Body of pancreas (tissue), 4 donors: ENCODE results near the gene CNIH1.

Source experiments
- CTCF ChIP-seq, 7 experiments: fragments of 450-650 bp in 4 of 7; fragments of 200-600 bp in 3 of 7; sonication (generic) in 3 of 7; IDR thresholded peaks; one replicate each; pipeline ENCODE4 v1.5.1; 2016 to 2019; ENCODE audit warnings: antibody characterized with exemption in 7 of 7
- POLR2A ChIP-seq, 3 donors: fragments of 450-650 bp; IDR thresholded peaks; one replicate each; pipeline ENCODE4 v1.6.1; 2016; ENCODE audit warnings: antibody characterized with exemption in 3 of 3, mild to moderate bottlenecking in 2 of 3

- TF ChIP-seq CTCF (IDR thresholded peaks at IDR 0.05) (peak; percentile 21 to 76 (median 56)), POLR2A (IDR thresholded peaks at IDR 0.05) (peak; percentile 37 to 82 (median 82))
These were observed 44.5 kb downstream of the CNIH1 start, which contains the start of gene CDKN3 for GRCh38 chr14:54396493-54397335.
